ENCODE results near the gene NEDD1.

Gene NEDD1

GRCh38 chr12:96906849-96907670 lies at the start of gene NEDD1:
Gene NEDD1, plus strand, starts transcription at chr12:96907257. Its CDS starts 2,503 bp downstream, at chr12:96909760.
- no peak for DNase-seq (ENCODE audit: low read depth)

GRCh38 chr12:96858162-96858561 lies 48.9 kb upstream of the NEDD1 start:
- no peak for DNase-seq (ENCODE audit: low read depth)

- peak; percentile 50 for DNase-seq (ENCODE audit: low read depth)
These were observed 45.4 kb upstream of the NEDD1 start for GRCh38 chr12:96861656-96862055.

GRCh38 chr12:96862326-96862725 lies 44.7 kb upstream of the NEDD1 start:
- DNase-seq (ENCODE audit: low read depth), result no peak

- DNase-seq (ENCODE audit: low read depth), result no peak
These were observed 42.7 kb upstream of the NEDD1 start for GRCh38 chr12:96864335-96864734.

GRCh38 chr12:96866801-96867590 lies 40.1 kb upstream of the NEDD1 start:
- DNase-seq (ENCODE audit: low read depth), result no peak

GRCh38 chr12:96870946-96871345 lies 36.1 kb upstream of the NEDD1 start:
- DNase-seq (ENCODE audit: low read depth), result no peak

GRCh38 chr12:96872961-96873360 lies 34.1 kb upstream of the NEDD1 start:
- peak; percentile 61 for DNase-seq (ENCODE audit: low read depth)

- DNase-seq (ENCODE audit: low read depth), result no peak
These were observed 32.8 kb upstream of the NEDD1 start for GRCh38 chr12:96874211-96874610.

GRCh38 chr12:96876966-96877365 lies 30.1 kb upstream of the NEDD1 start:
- DNase-seq (ENCODE audit: low read depth), result no peak

GRCh38 chr12:96878704-96879103 lies 28.4 kb upstream of the NEDD1 start:
- peak; percentile 51 for DNase-seq (ENCODE audit: low read depth)

GRCh38 chr12:96879301-96879700 lies 27.8 kb upstream of the NEDD1 start:
- DNase-seq (ENCODE audit: low read depth), result no peak

GRCh38 chr12:96880220-96880619 lies 26.8 kb upstream of the NEDD1 start:
- DNase-seq (ENCODE audit: low read depth), result no peak

- no peak for DNase-seq (ENCODE audit: low read depth)
These were observed 25.4 kb upstream of the NEDD1 start for GRCh38 chr12:96881608-96882007.

- peak; percentile 32 for DNase-seq (ENCODE audit: low read depth)
These were observed 24.2 kb upstream of the NEDD1 start for GRCh38 chr12:96882862-96883261.

GRCh38 chr12:96883571-96883970 lies 23.5 kb upstream of the NEDD1 start:
- no peak for DNase-seq (ENCODE audit: low read depth)

- no peak for DNase-seq (ENCODE audit: low read depth)
These were observed 19.9 kb upstream of the NEDD1 start for GRCh38 chr12:96886998-96887677.

GRCh38 chr12:96889273-96889933 lies 17.7 kb upstream of the NEDD1 start:
- peak; percentile 31 for DNase-seq (ENCODE audit: low read depth)

- no peak for DNase-seq (ENCODE audit: low read depth)
These were observed 16.7 kb upstream of the NEDD1 start for GRCh38 chr12:96890331-96890730.

GRCh38 chr12:96892104-96892503 lies 15.0 kb upstream of the NEDD1 start:
- no peak for DNase-seq (ENCODE audit: low read depth)

- DNase-seq (ENCODE audit: low read depth), result no peak
These were observed 9.6 kb upstream of the NEDD1 start for GRCh38 chr12:96897421-96897820.

GRCh38 chr12:96901175-96901574 lies 5.9 kb upstream of the NEDD1 start:
- no peak for DNase-seq (ENCODE audit: low read depth)

Measured in GM04503 (cell line).